ENCODE data around the gene NCL.
A peak's percentile ranks its signal among the peaks of the same experiment; 100 is the strongest.
"Not testable (repeated sequence)": the region's sequence is repeated elsewhere in the genome, so short reads cannot be mapped to it uniquely, and the experiment has no call there.

The NCL gene

GRCh38 chr2:231467016-231467545, 2.8 kb upstream of the NCL start:
- DNase-seq, result no peak

- no peak for DNase-seq
These were observed 574 bp upstream of the NCL start for GRCh38 chr2:231464576-231465540.

- no peak for DNase-seq
These were observed 1.4 kb downstream of the NCL start for GRCh38 chr2:231462729-231463465.

- DNase-seq, result no peak
These were observed 2.7 kb downstream of the NCL start for GRCh38 chr2:231461516-231461971.

GRCh38 chr2:231460841-231461240, 3.4 kb downstream of the NCL start:
- not testable (repeated sequence) for DNase-seq

GRCh38 chr2:231460073-231460835, 4.0 kb downstream of the NCL start:
- no peak for DNase-seq

GRCh38 chr2:231458368-231458767, 5.9 kb downstream of the NCL start:
- DNase-seq, result no peak

- no peak for DNase-seq
These were observed 7.2 kb downstream of the NCL start for GRCh38 chr2:231457101-231457500.

- DNase-seq, result no peak
These were observed 7.8 kb downstream of the NCL start for GRCh38 chr2:231456295-231457004.

GRCh38 chr2:231455890-231456289, 8.4 kb downstream of the NCL start:
- DNase-seq, result no peak

- DNase-seq, result no peak
These were observed 9.1 kb downstream of the NCL start for GRCh38 chr2:231455222-231455621.

- no peak for DNase-seq
These were observed 9.9 kb downstream of the NCL start for GRCh38 chr2:231454361-231454791.

GRCh38 chr2:231452799-231453508, 11.3 kb downstream of the NCL start:
- DNase-seq, result peak; percentile 26

- no peak for DNase-seq
These were observed 13.7 kb downstream of the NCL start for GRCh38 chr2:231450548-231450989.

- no peak for DNase-seq
These were observed 14.7 kb downstream of the NCL start for GRCh38 chr2:231449503-231450054.

GRCh38 chr2:231436957-231437356, 27.3 kb downstream of the NCL start:
- DNase-seq, result no peak

- DNase-seq, result no peak
These were observed 30.3 kb downstream of the NCL start for GRCh38 chr2:231433990-231434389.

GRCh38 chr2:231431606-231432005, 32.7 kb downstream of the NCL start:
- no peak for DNase-seq

- not testable (repeated sequence) for DNase-seq
These were observed 33.8 kb downstream of the NCL start for GRCh38 chr2:231430437-231430836.

GRCh38 chr2:231429901-231430300, 34.4 kb downstream of the NCL start:
- DNase-seq, result no peak

- no peak for DNase-seq
These were observed 35.1 kb downstream of the NCL start for GRCh38 chr2:231429152-231429551.
